SK-N-SH treated with all-trans-retinoic acid at 6 μM for 48 hours (cell line): ENCODE data around the gene EIF4G1.

ENCODE experiments used
- ARNTL ChIP-seq: fragments of 450-650 bp; formaldehyde crosslinking; IDR thresholded peaks from 2 replicates; pipeline ENCODE4 v1.5.0; 2020; ENCODE audit warnings: low read depth, mild to moderate bottlenecking, moderate library complexity, borderline replicate concordance
- CREB5 ChIP-seq: fragments of 250-450 bp; sonication (Bioruptor Pico); IDR thresholded peaks from 2 replicates; pipeline ENCODE4 v1.5.1; 2020; ENCODE audit warnings: low read depth, mild to moderate bottlenecking, moderate library complexity
- CSDC2 ChIP-seq: fragments of 250-450 bp; sonication (Bioruptor Pico); IDR thresholded peaks from 2 replicates; pipeline ENCODE4 v1.5.0; 2020; ENCODE audit warnings: mild to moderate bottlenecking, moderate library complexity
- ISL1 ChIP-seq: fragments of 250-450 bp; sonication (Bioruptor Pico); IDR thresholded peaks from 2 replicates; pipeline ENCODE4 v2.1.2; 2022; ENCODE audit warnings: mild to moderate bottlenecking, moderate library complexity
- PATZ1 ChIP-seq: fragments of 250-450 bp; sonication (Bioruptor Pico); IDR thresholded peaks from 2 replicates; pipeline ENCODE4 v1.8.0; 2020; ENCODE audit warnings: mild to moderate bottlenecking, moderate library complexity, borderline replicate concordance
- ZC3H10 ChIP-seq: fragments of 250-450 bp; sonication (Bioruptor Pico); IDR thresholded peaks from 2 replicates; pipeline ENCODE4 v1.5.1; 2021; ENCODE audit warnings: mild to moderate bottlenecking, moderate library complexity
- ZNF70 ChIP-seq: fragments of 450-650 bp; formaldehyde crosslinking; IDR thresholded peaks from 2 replicates; pipeline ENCODE4 v1.5.0; 2020; ENCODE audit warnings: mild to moderate bottlenecking, moderate library complexity

GRCh38 chr3:184317201-184317600 lies 2.8 kb downstream of the EIF4G1 start:
- TF ChIP-seq PATZ1 (CRISPR knock-in tag): no peak
- no peak for TF ChIP-seq ARNTL (CRISPR knock-in tag)
- no peak for TF ChIP-seq ZNF70 (CRISPR knock-in tag)
- TF ChIP-seq CSDC2 (CRISPR knock-in tag): no peak
- TF ChIP-seq ISL1 (CRISPR knock-in tag): no peak
- TF ChIP-seq CREB5 (CRISPR knock-in tag): no peak
- TF ChIP-seq ZC3H10 (CRISPR knock-in tag): no peak
